HEK293 (cell line): ENCODE data around the gene ACTL8.

Source experiments
- CTCF ChIA-PET: fragments of 350-600 bp; formaldehyde crosslinking; extraction: SDS; loops from one replicate; lab custom pipeline; 2021; ENCODE audit warnings: antibody characterized with exemption; lab: Yijun Ruan, JAX
- POLR2A ChIA-PET: fragments of 300-600 bp; formaldehyde crosslinking; extraction: SDS; loops from one replicate; lab custom pipeline; 2020; ENCODE audit warnings: antibody characterized with exemption, inconsistent platforms; lab: Yijun Ruan, JAX
- H3K27ac ChIP-seq: fragments of 200-500 bp; sonication (Bioruptor generic); 2 replicates; pipeline ENCODE4 v1.5.1; 2014; ENCODE audit warnings: low read depth, low read length, control low read depth, inconsistent platforms; ENCODE audit errors: extremely low read depth
- H3K36me3 ChIP-seq, 2 experiments: fragments of 200-500 bp in 1 of 2; sonication (Bioruptor generic) in 1 of 2; 1 replicate in 1 of 2; 2 replicates in 1 of 2; pipeline ENCODE4 v1.5.1; 2014 to 2017; ENCODE audit warnings: inconsistent platforms in 2 of 2, low read length in 2 of 2; ENCODE audit not compliant: control insufficient read depth in 2 of 2, insufficient read depth in 1 of 2
- H3K4me1 ChIP-seq: fragments of 200-500 bp; sonication (Bioruptor generic); 2 replicates; pipeline ENCODE4 v1.5.1; 2014; ENCODE audit warnings: mild to moderate bottlenecking, low read length, inconsistent platforms; ENCODE audit not compliant: control insufficient read depth, insufficient read depth
- H3K4me3 ChIP-seq: 2 replicates; pipeline ENCODE4 v1.5.1; 2011; ENCODE audit warnings: low read depth, mild to moderate bottlenecking, control low read depth, low read length, moderate library complexity
- H3K9me3 ChIP-seq: fragments of 200-500 bp; sonication (Bioruptor generic); 2 replicates; pipeline ENCODE4 v1.5.1; 2014; ENCODE audit warnings: low read depth, low read length, inconsistent platforms; ENCODE audit not compliant: control insufficient read depth, insufficient read depth
- ATF2 ChIP-seq: fragments of 450-650 bp; formaldehyde crosslinking; IDR thresholded peaks from 2 replicates; pipeline ENCODE4 v1.5.1; 2016; ENCODE audit warnings: missing biosample characterization, missing genetic modification characterization, low read depth
- CTCF ChIP-seq: fragments of 450-650 bp; formaldehyde crosslinking; IDR thresholded peaks from 2 replicates; pipeline ENCODE4 v1.5.1; 2016; ENCODE audit warnings: missing biosample characterization, missing genetic modification characterization
- GFI1B ChIP-seq: fragments of 450-650 bp; formaldehyde crosslinking; IDR thresholded peaks from 2 replicates; pipeline ENCODE4 v1.5.1; 2016; ENCODE audit warnings: missing biosample characterization, missing genetic modification characterization
- GLIS1 ChIP-seq: fragments of 450-650 bp; formaldehyde crosslinking; IDR thresholded peaks from 2 replicates; pipeline ENCODE4 v1.5.1; 2016; ENCODE audit warnings: missing biosample characterization, missing genetic modification characterization
- OVOL3 ChIP-seq: fragments of 450-650 bp; formaldehyde crosslinking; IDR thresholded peaks from 2 replicates; pipeline ENCODE4 v1.5.1; 2016; ENCODE audit warnings: missing biosample characterization, missing genetic modification characterization
- PRDM1 ChIP-seq: fragments of 450-650 bp; formaldehyde crosslinking; IDR thresholded peaks from 2 replicates; pipeline ENCODE4; 2016; ENCODE audit warnings: missing biosample characterization, missing genetic modification characterization
- TRIM28 ChIP-seq: IDR thresholded peaks from 2 replicates; pipeline ENCODE4 v1.6.1; 2011; ENCODE audit warnings: low read length, control low read depth, borderline replicate concordance
- YY2 ChIP-seq: fragments of 450-650 bp; formaldehyde crosslinking; IDR thresholded peaks from 2 replicates; pipeline ENCODE4 v1.5.1; 2016; ENCODE audit warnings: missing biosample characterization, missing genetic modification characterization
- ZBTB11 ChIP-seq: fragments of 450-650 bp; formaldehyde crosslinking; conservative IDR thresholded peaks from 2 replicates; pipeline ENCODE4 v1.5.1; 2016; ENCODE audit warnings: low read depth, missing biosample characterization, missing genetic modification characterization
- ZBTB8A ChIP-seq: fragments of 450-650 bp; formaldehyde crosslinking; IDR thresholded peaks from 2 replicates; pipeline ENCODE4 v1.5.1; 2016; ENCODE audit warnings: missing biosample characterization, missing genetic modification characterization
- ZEB2 ChIP-seq: fragments of 450-650 bp; formaldehyde crosslinking; IDR thresholded peaks from 2 replicates; pipeline ENCODE4 v1.5.1; 2016; ENCODE audit warnings: missing biosample characterization, missing genetic modification characterization
- ZFHX2 ChIP-seq: fragments of 450-650 bp; formaldehyde crosslinking; conservative IDR thresholded peaks from 2 replicates; pipeline ENCODE4 v1.5.1; 2016; ENCODE audit warnings: missing biosample characterization, missing genetic modification characterization
- ZNF16 ChIP-seq: fragments of 450-650 bp; formaldehyde crosslinking; IDR thresholded peaks from 2 replicates; pipeline ENCODE4 v1.5.1; 2016; ENCODE audit warnings: low read depth, missing biosample characterization, missing genetic modification characterization
- ZNF274 ChIP-seq, 2 experiments: fragments of 200-500 bp in 1 of 2; fragments of 450-650 bp in 1 of 2; sonication (Bioruptor generic) in 1 of 2; formaldehyde crosslinking in 1 of 2; IDR thresholded peaks; 2 replicates each; pipeline versions ENCODE4 v1.5.1 to v1.6.1; 2014 to 2016; ENCODE audit warnings: borderline replicate concordance in 1 of 2, inconsistent platforms in 1 of 2, low read length in 1 of 2, missing biosample characterization in 1 of 2, missing genetic modification characterization in 1 of 2
- ZNF280C ChIP-seq: fragments of 450-650 bp; formaldehyde crosslinking; IDR thresholded peaks from 2 replicates; pipeline ENCODE4 v1.5.1; 2016; ENCODE audit warnings: missing biosample characterization, missing genetic modification characterization
- ZNF354C ChIP-seq: fragments of 450-650 bp; formaldehyde crosslinking; IDR thresholded peaks from 2 replicates; pipeline ENCODE4 v1.5.1; 2016; ENCODE audit warnings: missing biosample characterization, missing genetic modification characterization, low read depth, borderline replicate concordance
- ZNF394 ChIP-seq: fragments of 450-650 bp; formaldehyde crosslinking; IDR thresholded peaks from 2 replicates; pipeline ENCODE4 v1.5.1; 2016; ENCODE audit warnings: missing biosample characterization, missing genetic modification characterization, mild to moderate bottlenecking, moderate library complexity, borderline replicate concordance
- ZNF423 ChIP-seq: fragments of 450-650 bp; formaldehyde crosslinking; IDR thresholded peaks from 2 replicates; pipeline ENCODE4 v1.5.1; 2016; ENCODE audit warnings: missing biosample characterization, missing genetic modification characterization
- ZNF510 ChIP-seq: fragments of 450-650 bp; formaldehyde crosslinking; IDR thresholded peaks from 2 replicates; pipeline ENCODE4 v1.5.1; 2018; ENCODE audit warnings: mild to moderate bottlenecking, missing genetic modification characterization, missing biosample characterization; ENCODE audit not compliant: insufficient replicate concordance
- ZNF571 ChIP-seq: fragments of 450-650 bp; formaldehyde crosslinking; IDR thresholded peaks from 2 replicates; pipeline ENCODE4 v1.5.0; 2017; ENCODE audit warnings: missing biosample characterization, missing genetic modification characterization
- ZNF645 ChIP-seq: fragments of 450-650 bp; formaldehyde crosslinking; IDR thresholded peaks from 2 replicates; pipeline ENCODE4; 2016; ENCODE audit warnings: missing biosample characterization, missing genetic modification characterization
- ZSCAN30 ChIP-seq: fragments of 450-650 bp; IDR thresholded peaks from 2 replicates; pipeline ENCODE4 v1.5.1; 2018; ENCODE audit warnings: missing biosample characterization, mild to moderate bottlenecking, missing genetic modification characterization, moderate library complexity

ACTL8 gene

GRCh38 chr1:17816511-17816910, 61.4 kb downstream of the ACTL8 start:
- Histone ChIP-seq H3K4me3 (no peak overlapping the region), H3K9me3 (no peaks in the 10 kb centered on the region; the same call in 1 of the 2 replicates), H3K36me3 (no peaks in the 10 kb centered on the region), H3K27ac (no peak overlapping the region)
- POLR2A ChIA-PET: no interaction called here
- TF ChIP-seq ZNF354C (tag by site-specific recombination) (no peak), ZNF571 (no peak), ZNF510 (no peak), OVOL3 (tag by site-specific recombination) (no peak)
- TF ChIP-seq, all 188 proteins: peak for 0
- CTCF ChIA-PET: no interaction called here
- no peaks in the 10 kb centered on the region for H3K4me1 ChIP-seq

GRCh38 chr1:17819129-17819802, 64.1 kb downstream of the ACTL8 start:
- no peaks in the 10 kb centered on the region for H3K4me1 ChIP-seq
- no peak overlapping the region for H3K4me3 ChIP-seq
- H3K9me3 ChIP-seq: no peaks in the 10 kb centered on the region; the same call in 1 of the 2 replicates
- H3K36me3 ChIP-seq: no peaks in the 10 kb centered on the region
- TF ChIP-seq ZNF394 (tag by site-specific recombination) (no peak), ZNF280C (tag by site-specific recombination) (no peak), ZBTB11 (tag by site-specific recombination) (no peak), TRIM28 (no peak), GFI1B (no peak), PRDM1 (tag by site-specific recombination) (no peak), ZBTB8A (tag by site-specific recombination) (no peak), ATF2 (tag by site-specific recombination) (no peak), ZEB2 (tag by site-specific recombination) (no peak), GLIS1 (no peak), ZNF645 (tag by site-specific recombination) (no peak), ZNF423 (tag by site-specific recombination) (no peak), ZNF16 (tag by site-specific recombination) (no peak), YY2 (tag by site-specific recombination) (no peak), CTCF (tag by site-specific recombination) (no peak), ZNF274 (IDR thresholded peaks at IDR 0.05; ENCODE audit: low read length) (no peak), ZNF274 (tag by site-specific recombination; IDR thresholded peaks at IDR 0.05; ENCODE audit: borderline replicate concordance) (no peak), ZSCAN30 (no peak), ZFHX2 (tag by site-specific recombination) (no peak)
- ChIA-PET CTCF (no interaction called here), POLR2A (no interaction called here)
- H3K27ac ChIP-seq: no peak overlapping the region
